ENCODE data around the gene RGS9.

Gene RGS9

GRCh38 chr17:65139101-65139764 lies 2.1 kb downstream of the RGS9 start:
- TF ChIP-seq CTCF (IDR thresholded peaks at IDR 0.05), result no peak

GRCh38 chr17:65142247-65142646 lies 5.1 kb downstream of the RGS9 start:
- TF ChIP-seq CTCF (IDR thresholded peaks at IDR 0.05), result no peak

- no peak for TF ChIP-seq CTCF (IDR thresholded peaks at IDR 0.05)
These were observed 6.9 kb downstream of the RGS9 start for GRCh38 chr17:65143889-65144604.

GRCh38 chr17:65145743-65146142 lies 8.6 kb downstream of the RGS9 start:
- no peak for TF ChIP-seq CTCF (IDR thresholded peaks at IDR 0.05)

- TF ChIP-seq CTCF (IDR thresholded peaks at IDR 0.05), result no peak
These were observed 10.8 kb downstream of the RGS9 start for GRCh38 chr17:65147955-65148354.

- TF ChIP-seq CTCF (IDR thresholded peaks at IDR 0.05), result no peak
These were observed 17.8 kb downstream of the RGS9 start for GRCh38 chr17:65154770-65155589.

GRCh38 chr17:65155622-65156021 lies 18.5 kb downstream of the RGS9 start:
- no peak for TF ChIP-seq CTCF (IDR thresholded peaks at IDR 0.05)
